Mucosa of descending colon (tissue), 3 donors: ENCODE measurements around the gene ROMO1. TPM values are rescaled to one million over a fixed set of nuclear protein-coding genes. Genes with fewer than 3 reads are reported as not detected.
"Not testable (repeated sequence)": the region's sequence is repeated elsewhere in the genome, so short reads cannot be mapped to it uniquely, and the experiment has no call there.

Experiments
- ATAC-seq: fragments of 200-7000 bp; cut with Tn5 transposase; one replicate; pipeline ENCODE4 v1.9.1; 2020; ENCODE audit warnings: mild to moderate bottlenecking, moderate library complexity
- DNase-seq, 3 donors: peaks; one replicate each; pipeline ENCODE4 v3.0.0-alpha.2; 2020
- H3K36me3 ChIP-seq: fragments of 200-600 bp; one replicate; pipeline ENCODE4 v1.8.0; 2021; ENCODE audit warnings: low read depth, mild to moderate bottlenecking
- H3K4me1 ChIP-seq: fragments of 200-600 bp; one replicate; pipeline ENCODE4 v1.8.0; 2021; ENCODE audit warnings: low read depth, mild to moderate bottlenecking
- H3K4me3 ChIP-seq: fragments of 200-600 bp; one replicate; pipeline ENCODE4 v1.8.0; 2021; ENCODE audit warnings: mild to moderate bottlenecking
- H3K9me3 ChIP-seq: fragments of 200-600 bp; one replicate; pipeline ENCODE4 v1.8.0; 2021; ENCODE audit warnings: mild to moderate bottlenecking
- CTCF ChIP-seq: fragments of 200-600 bp; IDR thresholded peaks from one replicate; pipeline ENCODE4 v1.8.0; 2022; ENCODE audit warnings: antibody characterized with exemption, mild to moderate bottlenecking
- intact Hi-C, 2 donors: fragments of 100-400 bp; cut with DNase I in 1 of 2; cut with micrococcal nuclease in 1 of 2; formaldehyde crosslinking; loops; one replicate each; pipeline versions ENCODE4 v1.11.0 to v1.11.1; 2022; cut with DNase I, micrococcal nuclease
- total RNA-seq, 3 donors: library from RNA; stranded (reverse); fragmentation: NEBNext Ultra II Directional in 2 of 3; extraction: Animal tissue kit (Norgen Biotek cat#: 25700) in 2 of 3; gene quantifications; one replicate each; pipeline versions ENCODE4 v1.2.1 to v1.2.4, GENCODE V29; 2021 to 2023
- donor health status: DM: no; HTN: no; CAD: no; lungs with moderate emphysema.
- donor health status: DM: no; HTN: no; CAD: no.
- donor health status: DM: no; HTN: yes; CAD: no.

Gene ROMO1
- total RNA-seq, 3 donors from 2014 or later: 112 to 147 (median 137) TPM

- intact Hi-C loops: no loop called here
- Histone ChIP-seq H3K4me3 (no peak overlapping the region), H3K4me1 (no peaks in the 10 kb centered on the region), H3K36me3 (peaks cover 46% of the 10 kb centered on the region), H3K9me3 (no peaks in the 10 kb centered on the region)
- ATAC-seq (no peak), DNase-seq (no peak)
- TF ChIP-seq CTCF: no peak
Observed at GRCh38 chr20:35714127-35714526, 14.9 kb downstream of the ROMO1 start.

- Histone ChIP-seq H3K36me3 (peaks cover 60% of the 10 kb centered on the region), H3K9me3 (no peaks in the 10 kb centered on the region), H3K4me1 (no peaks in the 10 kb centered on the region), H3K4me3 (no peak overlapping the region)
- DNase-seq (no peak), ATAC-seq (no peak)
- no peak for TF ChIP-seq CTCF
- intact Hi-C loops: no loop called here
Observed at GRCh38 chr20:35715652-35716051, 16.4 kb downstream of the ROMO1 start.

DNA sequence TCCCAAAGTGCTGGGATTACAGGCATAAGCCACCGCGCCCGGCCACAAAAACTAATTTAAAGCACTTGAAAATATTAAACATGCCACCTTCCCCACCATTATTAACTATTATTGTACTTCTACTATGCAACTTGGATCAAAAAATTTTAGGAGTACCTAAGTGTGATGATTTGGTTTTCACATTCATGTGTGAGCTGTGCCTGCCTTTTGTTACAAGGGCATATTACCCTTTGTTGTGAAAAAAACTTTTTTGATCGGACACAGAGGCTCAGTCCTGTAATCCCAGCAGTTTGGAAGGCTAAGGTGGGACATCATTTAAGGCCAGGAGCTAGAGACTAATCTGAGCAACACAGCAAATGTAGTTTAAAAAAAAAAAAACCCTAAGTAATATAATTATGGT is 17.1 kb downstream of the ROMO1 start:
- H3K9me3 ChIP-seq: no peaks in the 10 kb centered on the region
- H3K4me1 ChIP-seq: no peaks in the 10 kb centered on the region
- ATAC-seq (no peak), DNase-seq (no peak)
- TF ChIP-seq CTCF: no peak
- H3K36me3 ChIP-seq: peaks cover 63% of the 10 kb centered on the region
- no peak overlapping the region for H3K4me3 ChIP-seq
- intact Hi-C loops: no loop called here

DNA sequence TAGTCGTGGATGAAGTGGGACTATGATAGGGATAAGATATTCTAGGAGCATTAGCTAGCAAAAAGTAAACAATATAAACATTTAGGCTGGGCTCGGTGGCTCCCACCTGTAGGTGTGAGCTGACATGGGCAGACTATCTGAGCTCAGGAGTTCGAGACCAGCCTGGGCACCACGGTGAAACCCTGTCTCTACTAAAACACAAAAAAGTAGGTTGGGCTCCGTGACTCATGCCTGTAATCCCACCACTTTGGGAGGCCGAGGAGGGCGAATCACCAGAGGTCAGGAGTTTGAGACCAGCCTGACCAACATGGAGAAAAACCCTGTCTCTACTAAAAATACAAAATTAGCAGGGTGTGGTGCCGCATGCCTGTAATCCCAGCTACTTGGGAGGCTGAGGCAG is 19.1 kb downstream of the ROMO1 start:
- peaks cover 59% of the 10 kb centered on the region for H3K36me3 ChIP-seq
- H3K9me3 ChIP-seq, H3K4me3 ChIP-seq, ATAC-seq, H3K4me1 ChIP-seq, DNase-seq, intact Hi-C loops: not testable (repeated sequence)

DNA sequence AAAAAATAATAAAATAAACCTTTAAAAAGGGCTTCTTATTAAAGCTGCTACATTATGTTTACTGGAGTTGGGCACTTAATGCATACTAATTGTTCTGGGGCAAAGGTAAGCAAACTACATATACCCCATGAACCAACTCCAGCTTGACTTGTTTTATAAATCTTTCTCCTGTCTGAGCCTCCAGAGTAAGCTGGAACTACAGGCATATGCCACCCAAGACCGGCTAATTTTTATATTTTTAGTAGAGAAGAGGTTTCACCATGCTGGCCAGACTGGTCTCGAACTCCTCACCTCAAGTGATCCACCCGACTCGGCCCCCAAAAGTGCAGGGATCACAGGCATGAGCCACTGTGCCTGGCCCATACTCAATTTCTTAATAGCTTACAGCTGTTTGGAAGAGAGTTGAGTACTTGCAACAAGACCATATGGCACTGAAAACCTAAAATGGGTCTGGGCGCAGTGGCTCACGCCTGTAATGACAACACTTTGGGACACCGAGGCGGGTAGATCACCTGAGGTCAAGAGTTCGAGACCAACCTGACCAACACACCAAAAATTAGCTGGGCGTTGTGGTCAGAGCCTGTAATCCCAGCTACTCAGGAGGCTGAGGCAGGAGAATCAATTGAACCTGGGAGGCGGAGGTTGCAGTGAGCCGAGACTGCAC is 19.9 kb downstream of the ROMO1 start:
- intact Hi-C loops: no loop called here
- Histone ChIP-seq H3K4me3 (no peak overlapping the region), H3K4me1 (no peaks in the 10 kb centered on the region), H3K36me3 (peaks cover 59% of the 10 kb centered on the region), H3K9me3 (no peaks in the 10 kb centered on the region)
- TF ChIP-seq CTCF: no peak
- no peak for DNase-seq
- ATAC-seq: no peak

GRCh38 chr20:35719717-35720116 is 20.5 kb downstream of the ROMO1 start:
- no peak for ATAC-seq
- no peak for DNase-seq
- intact Hi-C loops: no loop called here

More at GRCh38 chr20:35719717-35720116, 20.5 kb downstream of the ROMO1 start:
- peaks cover 59% of the 10 kb centered on the region for H3K36me3 ChIP-seq
- no peak for TF ChIP-seq CTCF
- no peaks in the 10 kb centered on the region for H3K4me1 ChIP-seq
- H3K4me3 ChIP-seq: no peak overlapping the region
- H3K9me3 ChIP-seq: no peaks in the 10 kb centered on the region
